Right ventricle myocardium superior (tissue), 1 donor: ENCODE data around the gene ACTMAP. TPM values are rescaled to one million over a fixed set of nuclear protein-coding genes. Genes with fewer than 3 reads are reported as not detected.

Source experiments
- ATAC-seq: fragments of 200-7000 bp; cut with Tn5 transposase; one replicate; pipeline ENCODE4 v1.9.1; 2020; ENCODE audit warnings: mild to moderate bottlenecking; ENCODE audit not compliant: poor library complexity
- DNase-seq: peaks from one replicate; pipeline ENCODE4 v3.0.0-alpha.2; 2020
- intact Hi-C: fragments of 100-400 bp; cut with DNase I; formaldehyde crosslinking; loops from one replicate; pipeline ENCODE4 v1.11.2; 2022
- total RNA-seq: library from RNA; stranded (reverse); fragmentation: NEBNext Ultra II Directional; extraction: Animal tissue kit (Norgen Biotek cat#: 25700); gene quantifications from one replicate; pipeline ENCODE4 v1.2.1, GENCODE V29; 2021
- donor health status: DM: no; HTN: yes; CAD: no; lungs with severe emphysema.

The ACTMAP gene
- total RNA-seq, 1 donor from 2014 or later = 5.2 TPM

DNA sequence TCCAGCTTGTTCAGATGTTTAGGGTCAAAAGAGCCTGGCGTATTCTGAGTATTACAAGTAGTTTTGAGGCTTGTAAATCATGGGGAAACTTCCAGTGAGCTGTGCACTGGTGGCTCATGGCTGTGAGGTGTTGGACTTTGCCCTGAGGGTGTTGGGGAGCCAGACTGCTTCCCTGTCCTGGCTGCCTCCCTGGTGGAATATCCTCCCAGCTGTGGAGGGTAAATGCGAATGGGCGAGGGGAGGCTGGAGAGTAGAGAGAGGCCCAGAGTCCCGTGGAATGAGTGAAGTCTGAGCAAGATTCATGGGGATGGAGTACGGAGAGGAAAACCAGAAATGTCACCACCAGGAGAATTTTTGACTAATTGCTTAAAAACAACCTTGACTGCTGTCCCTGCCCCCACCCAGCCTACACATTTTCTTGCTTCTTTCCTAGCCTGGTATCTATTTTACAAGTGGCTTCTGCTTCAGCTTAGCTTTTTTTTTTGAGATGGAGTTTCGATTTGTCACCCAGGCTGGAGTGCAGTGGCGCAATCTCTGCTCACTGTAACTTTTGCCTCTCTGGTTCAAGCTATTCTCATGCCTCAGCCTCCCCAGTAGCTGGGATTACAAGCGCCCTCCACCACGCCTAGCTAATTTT lies 4.5 kb upstream of the ACTMAP start:
- DNase-seq (no peak), ATAC-seq (no peak)
- intact Hi-C loops = no loop called here

DNA sequence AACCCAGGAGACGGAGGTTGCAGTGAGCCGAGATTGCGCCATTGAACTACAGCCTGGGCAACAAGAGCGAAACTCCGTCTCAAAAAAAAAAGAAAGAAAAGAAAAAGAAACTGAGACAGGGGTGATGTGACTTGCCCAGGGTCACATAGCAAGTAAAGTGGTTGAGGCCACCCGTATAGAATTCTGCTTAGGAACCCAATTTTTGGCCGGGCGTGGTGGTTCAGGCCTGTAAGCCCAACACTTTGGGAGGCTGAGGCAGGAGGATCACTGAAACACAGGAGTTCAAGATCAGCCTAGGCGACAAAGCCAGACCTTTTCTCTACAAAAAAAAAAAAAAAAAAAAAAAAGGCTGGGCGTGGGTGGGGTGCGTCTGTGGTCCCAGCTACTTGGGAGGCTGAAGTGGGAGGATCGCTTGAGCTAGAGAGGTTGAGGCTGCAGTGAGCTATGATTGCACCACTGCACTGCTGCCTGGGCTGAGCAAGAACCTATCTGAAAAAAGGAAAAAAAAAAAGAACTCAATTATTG lies 2.0 kb upstream of the ACTMAP start:
- no peak for ATAC-seq
- intact Hi-C loops = no loop called here
- DNase-seq = no peak

DNA sequence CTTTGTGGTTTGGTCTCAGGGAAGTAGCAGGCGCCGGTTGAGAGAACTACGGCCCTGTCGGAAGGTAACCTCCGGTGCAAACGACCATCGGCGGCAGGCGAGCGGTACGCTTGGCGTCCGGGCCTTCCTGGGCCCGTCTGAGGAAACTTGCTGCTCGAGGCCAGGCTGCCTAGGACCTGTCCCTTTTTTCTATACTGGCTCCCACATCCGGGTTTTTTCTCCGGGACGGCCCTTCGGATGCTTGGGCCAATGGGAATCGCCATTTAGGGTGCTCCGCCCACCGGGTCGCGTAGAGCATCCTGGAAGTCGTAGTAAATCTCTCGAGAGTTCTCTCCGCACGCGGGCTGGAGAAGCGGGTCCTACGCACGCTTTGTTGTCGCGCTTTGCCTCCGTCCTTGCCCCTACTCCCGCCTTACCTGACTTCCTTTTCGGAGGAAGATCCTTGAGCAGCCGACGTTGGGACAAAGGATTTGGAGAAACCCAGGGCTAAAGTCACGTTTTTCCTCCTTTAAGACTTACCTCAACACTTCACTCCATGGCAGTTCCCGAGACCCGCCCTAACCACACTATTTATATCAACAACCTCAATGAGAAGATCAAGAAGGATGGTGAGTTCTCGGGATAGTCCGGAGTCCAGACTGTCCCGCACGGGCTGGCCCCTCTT lies 729 bp upstream of the ACTMAP start, which contains the start of gene SNRPA:
SNRPA (plus strand) TSS at position 330 of the 664 bp plus-strand sequence; CDS start at position 536, 206 bp downstream.
- peak; percentile 98 for DNase-seq
- intact Hi-C loops = no loop called here
- peak; percentile 90 for ATAC-seq

DNA sequence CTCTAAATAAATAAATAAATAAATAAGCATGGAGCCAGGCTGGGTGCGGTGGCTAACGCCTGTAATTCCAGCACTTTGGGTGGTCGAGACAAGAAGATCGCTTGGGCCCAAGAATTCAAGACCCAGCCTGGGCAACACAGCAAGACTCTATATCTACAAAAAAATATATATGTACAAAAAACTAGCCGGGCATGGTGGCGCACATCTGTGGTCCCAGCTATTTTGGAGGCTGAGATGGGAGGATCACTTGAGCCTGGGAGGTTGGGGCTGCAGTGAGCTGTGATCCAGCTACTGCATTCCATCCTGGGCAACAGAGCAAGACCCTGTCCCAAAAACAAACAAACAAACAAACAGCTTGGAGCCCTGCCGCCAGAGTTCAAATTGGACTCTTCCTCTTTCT lies 2.7 kb downstream of the ACTMAP start:
- intact Hi-C loops = no loop called here
- DNase-seq (peak; percentile 24), ATAC-seq (no peak)

DNA sequence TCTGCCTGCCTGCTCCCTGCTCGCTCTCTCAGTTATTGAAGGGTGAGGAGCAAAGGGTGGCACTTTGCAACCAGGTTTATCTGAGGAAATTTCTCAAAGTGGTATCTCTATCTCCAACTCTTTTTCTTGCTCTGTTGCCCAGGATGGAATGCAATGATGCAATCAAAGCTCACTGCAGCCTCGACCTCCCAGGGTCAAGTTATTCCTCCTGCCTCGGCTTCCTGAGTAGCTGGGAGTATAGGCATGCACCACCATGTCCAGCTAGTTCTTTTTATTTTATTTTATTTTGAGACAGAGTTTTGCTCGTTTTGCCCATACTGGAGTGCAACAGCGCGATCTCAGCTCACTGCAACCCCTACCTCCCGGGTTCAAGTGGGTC lies 4.9 kb downstream of the ACTMAP start:
- DNase-seq (no peak), ATAC-seq (no peak)
- intact Hi-C loops = no loop called here

DNA sequence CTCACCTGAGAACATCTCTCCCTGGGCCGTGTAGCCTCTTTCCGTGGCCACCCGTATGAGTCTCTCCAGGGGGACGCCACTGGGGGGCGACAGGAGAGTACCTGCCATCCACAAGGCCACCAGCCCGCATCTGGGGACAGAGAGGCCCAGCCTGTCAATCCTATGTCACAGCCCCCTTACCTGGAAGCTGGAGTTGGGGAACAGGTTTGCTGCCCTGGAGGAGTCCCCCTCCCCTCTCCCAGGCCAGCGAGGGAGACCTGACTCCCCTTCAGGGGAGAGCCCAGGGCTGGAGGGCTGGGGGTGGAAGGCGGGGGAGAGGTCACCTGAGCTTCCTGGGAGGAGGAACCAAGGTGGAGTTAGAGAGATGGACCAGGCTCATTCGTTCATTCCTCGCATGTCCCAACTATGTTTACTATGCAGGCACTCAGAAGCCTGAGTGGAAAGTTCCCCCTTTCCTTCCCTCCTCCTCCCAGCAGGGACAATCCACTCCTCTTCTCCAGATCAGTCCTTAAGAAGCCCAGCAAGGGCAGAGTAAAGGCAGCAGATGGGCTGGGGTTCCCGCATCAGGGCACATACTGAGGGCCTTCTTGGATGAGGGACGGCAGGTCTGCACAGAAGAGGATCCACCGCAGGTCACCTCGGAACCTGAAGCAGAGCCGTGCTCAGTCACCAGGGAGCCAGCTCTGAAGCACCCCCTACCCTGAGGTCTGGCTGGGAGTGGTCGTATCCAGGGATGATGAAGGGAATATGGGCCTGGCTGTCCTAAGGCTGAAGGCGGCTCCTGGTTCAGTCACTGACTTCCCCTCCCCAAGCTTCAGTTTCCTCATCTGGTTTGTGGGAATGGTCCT lies 5.5 kb downstream of the ACTMAP start:
- intact Hi-C loops = no loop called here
- ATAC-seq (no peak), DNase-seq (peak; percentile 47)

DNA sequence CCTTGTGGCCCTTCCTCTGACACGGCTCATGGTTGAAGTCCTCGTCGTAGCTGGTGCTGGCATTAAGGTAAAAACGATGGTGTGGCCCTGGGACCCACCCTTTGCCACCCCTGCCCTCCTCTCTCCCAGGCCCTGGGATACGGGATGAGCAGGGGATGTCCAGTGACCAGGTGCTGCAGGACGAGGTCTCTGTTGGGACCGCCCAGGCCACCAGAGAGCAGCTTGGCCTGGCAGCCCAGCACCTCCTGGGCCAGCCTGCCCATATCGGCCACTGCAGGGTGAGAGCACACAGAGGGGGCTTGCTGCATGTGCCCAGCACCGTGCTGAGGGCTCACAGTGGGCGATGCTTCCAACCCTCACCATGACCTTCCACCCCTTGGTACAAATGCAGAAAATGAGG lies 6.4 kb downstream of the ACTMAP start:
- intact Hi-C loops = no loop called here
- DNase-seq (no peak), ATAC-seq (no peak)

DNA sequence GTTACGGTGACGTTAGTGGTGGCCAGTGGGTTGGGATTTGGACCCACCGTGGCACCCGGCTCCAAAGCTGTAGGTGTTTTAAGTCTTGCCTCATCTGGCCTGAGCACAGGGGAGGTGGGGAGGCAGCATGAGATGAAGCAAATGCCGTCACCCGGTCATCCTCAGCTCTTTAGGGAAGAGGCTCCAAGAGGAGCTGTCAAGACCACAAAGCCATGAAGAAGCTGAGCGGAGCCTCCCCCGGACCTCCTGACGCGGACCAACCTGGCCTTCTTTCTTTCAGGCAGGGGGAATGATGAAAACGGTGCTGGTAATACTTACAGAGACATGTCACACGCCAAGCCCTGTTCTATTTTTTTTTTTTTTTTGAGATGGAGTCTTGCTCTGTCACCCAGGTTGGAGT lies 7.4 kb downstream of the ACTMAP start:
- intact Hi-C loops = no loop called here
- ATAC-seq = no peak
- peak; percentile 17 for DNase-seq

DNA sequence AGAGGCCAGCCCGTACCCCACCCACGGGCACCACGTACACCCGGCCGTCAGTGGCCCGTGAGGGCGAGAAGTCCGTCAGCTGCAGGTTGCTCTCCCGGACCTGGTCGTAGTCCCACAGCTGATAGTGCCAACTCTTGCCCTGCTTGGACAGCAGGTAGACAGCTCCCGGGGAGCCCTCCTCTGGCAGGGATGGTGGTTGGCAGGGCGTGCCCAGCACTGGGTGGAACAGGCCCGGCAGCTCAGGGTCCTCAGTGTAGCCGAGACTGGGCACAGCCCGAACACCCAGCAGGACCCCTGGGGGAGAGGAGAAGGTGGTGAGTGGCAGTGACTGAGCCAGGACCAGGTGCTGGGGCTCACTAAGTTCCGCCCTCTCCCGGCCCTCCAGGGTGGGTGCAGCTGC lies 7.8 kb downstream of the ACTMAP start:
- peak; percentile 17 for ATAC-seq
- peak; percentile 42 for DNase-seq
- intact Hi-C loops = no loop called here

DNA sequence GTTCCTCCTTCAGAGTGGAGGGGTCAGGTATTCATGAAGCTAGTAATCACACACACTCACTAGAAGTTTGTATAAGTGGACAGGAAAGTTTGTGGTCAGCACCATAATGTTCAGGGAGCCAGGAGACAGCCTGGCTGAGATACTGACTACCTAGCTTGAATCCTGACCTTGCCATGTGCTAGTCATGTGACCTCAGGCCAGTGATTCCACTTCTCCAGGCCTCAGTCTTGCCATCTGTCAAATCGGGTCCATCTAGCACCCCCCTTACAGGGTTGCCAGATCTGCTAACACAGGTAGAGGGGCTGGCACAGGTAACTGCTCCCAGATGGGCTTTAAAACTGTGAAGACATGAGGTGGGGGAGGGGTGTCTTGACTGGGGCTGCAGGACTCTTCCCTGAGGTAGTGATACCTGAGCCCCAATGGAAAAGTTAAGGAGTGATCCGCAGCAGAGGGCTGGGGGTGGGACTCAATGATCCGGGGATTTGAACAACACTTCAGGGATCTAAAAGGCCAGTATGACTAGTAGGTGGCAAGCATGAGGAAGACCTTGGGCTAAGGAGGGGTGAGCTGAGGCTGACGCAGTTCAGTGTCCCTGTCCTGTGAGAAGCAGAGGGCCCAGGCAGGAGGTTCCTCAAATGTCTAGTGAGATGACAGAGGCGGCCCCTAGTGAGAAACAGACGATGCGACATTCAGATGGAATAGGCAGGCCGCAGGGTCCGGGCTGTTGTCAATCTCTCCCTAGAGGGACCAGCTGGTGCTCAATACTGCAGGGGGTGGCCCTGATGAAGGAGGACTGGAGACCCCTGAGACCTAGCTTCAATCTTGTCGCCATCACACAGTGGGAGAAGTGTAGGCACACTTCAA lies 8.5 kb downstream of the ACTMAP start:
- ATAC-seq (no peak), DNase-seq (peak; percentile 35)
- intact Hi-C loops = no loop called here

DNA sequence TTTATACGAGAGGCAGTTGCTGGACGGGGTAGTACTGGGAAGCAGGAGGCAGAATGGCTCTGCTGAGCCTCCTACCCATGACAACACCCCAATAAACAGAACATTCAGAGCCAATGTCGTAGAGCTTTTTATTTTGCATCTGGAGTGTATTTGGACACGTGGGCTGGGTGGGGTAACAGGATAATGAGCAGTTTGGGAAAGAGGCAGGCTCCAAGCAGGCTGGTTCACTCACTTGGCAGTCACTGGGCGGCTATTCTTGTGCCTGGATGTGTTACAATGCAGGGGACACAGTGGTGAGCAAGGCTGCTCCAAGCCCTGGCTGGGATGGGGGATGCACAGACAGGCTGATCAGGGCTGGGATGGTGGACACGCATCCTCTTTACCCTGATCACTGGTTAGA lies 9.5 kb downstream of the ACTMAP start:
- ATAC-seq (peak; percentile 76), DNase-seq (peak; percentile 68)
- intact Hi-C loops = no loop called here

DNA sequence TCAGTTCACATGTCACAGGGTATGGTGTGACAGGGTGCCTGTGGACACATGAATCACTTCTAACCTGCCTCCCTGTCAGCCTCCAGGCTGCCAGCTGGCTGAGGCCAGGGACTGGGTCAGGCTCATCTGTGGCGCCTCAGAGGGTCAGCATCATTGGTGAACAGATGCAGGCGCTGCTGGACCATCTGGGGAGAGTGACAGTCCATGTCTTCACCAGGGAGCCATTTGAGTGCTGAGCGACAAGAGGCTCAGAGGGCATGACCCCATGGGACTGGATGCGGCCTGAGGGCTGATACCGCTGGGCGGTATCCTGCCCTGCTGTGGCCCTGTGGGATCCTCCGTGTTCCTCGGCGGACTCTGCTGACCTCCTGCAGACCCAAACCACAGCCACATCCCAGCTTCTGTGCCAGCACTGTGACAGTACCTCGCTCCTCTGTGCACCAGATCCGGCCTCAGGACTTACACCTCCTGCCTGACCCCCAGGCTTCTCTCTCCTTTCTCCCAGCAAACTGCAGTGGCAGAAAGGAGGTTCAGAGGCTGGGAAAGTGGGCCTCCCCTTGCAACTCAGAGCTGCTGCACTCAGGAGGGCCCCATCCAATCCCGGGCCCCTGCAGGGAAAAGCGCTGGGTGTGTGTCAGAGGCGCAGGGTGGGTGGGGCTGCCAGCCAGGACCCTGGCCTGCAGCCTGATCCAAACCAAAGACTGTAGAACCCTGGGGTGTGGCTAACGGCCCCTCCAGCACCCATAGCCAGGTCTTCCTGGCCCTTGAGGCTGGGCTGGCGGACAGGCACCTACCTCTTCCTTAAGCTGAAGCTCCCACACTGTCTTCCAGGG lies 10.2 kb downstream of the ACTMAP start:
- peak; percentile 35 for DNase-seq
- intact Hi-C loops = no loop called here
- peak; percentile 14 for ATAC-seq

DNA sequence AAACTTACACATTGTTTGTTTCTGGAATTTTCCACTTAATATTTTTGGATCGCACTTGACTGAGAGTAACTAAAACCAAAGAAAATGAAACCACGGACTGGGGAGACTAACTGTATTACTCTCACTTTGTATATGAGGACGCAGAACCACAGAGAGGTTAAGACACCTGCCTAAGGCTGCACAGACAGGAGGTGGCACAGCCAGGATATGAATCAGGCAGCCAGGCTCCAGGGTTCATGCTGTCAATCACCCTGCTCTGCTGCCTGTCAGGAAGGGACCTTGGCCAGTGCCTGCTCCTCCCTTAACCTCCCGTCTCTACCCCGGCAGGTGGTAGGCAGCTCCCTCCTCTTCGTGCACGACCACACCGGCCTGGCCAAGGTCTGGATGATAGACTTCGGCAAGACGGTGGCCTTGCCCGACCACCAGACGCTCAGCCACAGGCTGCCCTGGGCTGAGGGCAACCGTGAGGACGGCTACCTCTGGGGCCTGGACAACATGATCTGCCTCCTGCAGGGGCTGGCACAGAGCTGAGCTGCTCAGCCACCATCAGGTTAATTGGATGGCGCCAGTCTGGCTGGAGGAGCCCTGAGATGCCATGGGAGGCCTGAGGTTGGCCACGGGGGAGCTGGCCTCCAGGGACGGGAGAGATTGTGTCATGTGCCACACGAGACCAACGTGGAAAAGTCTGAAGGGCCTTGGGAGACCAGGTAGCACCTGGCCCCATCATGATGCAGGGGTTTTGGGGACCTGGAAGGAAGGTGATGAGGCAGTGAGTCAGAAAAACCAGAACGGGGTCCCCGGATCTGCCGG lies 11.0 kb downstream of the ACTMAP start:
- intact Hi-C loops = no loop called here
- DNase-seq = peak; percentile 35
- ATAC-seq = no peak

DNA sequence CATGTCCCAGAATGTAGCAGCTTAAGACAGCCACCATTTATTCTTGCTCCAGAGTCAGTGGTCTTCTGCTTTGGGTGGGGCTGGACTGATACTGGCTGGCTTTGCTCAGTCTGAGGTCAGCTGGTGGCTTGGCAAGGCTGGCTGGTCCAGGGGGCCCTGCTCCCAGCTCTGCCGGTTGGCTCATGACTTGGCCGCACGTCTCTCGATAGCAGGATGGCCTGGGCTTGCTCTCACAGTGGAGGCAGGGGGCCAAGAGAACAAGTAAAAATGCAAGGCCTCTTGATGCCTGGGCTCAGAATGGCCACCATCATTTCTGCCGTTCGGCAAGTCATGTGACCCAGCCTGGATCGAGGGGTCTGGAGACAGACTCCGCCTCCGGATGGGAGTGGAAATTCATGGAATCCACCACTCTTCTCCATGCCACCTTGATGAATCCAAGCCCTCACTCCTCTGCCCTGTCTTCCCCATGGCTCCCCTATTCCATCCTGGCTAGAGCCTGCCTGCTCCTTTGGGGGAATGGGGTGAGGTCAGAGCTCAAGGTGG lies 13.1 kb downstream of the ACTMAP start:
- ATAC-seq (peak; percentile 45), DNase-seq (peak; percentile 63)
- intact Hi-C loops = no loop called here

DNA sequence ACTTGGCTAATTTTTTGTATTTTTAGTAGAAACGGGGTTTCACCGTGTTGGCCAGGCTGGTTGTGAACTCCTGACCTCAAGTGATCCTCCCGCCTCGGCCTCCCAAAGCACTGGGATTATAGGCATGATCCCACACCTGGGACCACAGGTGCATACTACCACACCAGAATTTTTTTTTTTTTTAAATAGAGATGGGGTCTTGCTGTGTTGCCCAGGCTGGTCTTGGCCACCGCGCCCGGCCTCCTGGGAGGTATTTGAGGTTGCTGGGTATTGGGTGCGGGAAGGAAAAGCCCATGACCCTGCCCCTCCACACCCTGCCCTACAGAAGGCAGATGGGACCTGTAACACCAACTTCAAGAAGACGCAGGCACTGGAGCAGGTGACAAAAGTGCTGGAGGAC lies 13.6 kb downstream of the ACTMAP start:
- ATAC-seq = no peak
- intact Hi-C loops = no loop called here
- peak; percentile 19 for DNase-seq

DNA sequence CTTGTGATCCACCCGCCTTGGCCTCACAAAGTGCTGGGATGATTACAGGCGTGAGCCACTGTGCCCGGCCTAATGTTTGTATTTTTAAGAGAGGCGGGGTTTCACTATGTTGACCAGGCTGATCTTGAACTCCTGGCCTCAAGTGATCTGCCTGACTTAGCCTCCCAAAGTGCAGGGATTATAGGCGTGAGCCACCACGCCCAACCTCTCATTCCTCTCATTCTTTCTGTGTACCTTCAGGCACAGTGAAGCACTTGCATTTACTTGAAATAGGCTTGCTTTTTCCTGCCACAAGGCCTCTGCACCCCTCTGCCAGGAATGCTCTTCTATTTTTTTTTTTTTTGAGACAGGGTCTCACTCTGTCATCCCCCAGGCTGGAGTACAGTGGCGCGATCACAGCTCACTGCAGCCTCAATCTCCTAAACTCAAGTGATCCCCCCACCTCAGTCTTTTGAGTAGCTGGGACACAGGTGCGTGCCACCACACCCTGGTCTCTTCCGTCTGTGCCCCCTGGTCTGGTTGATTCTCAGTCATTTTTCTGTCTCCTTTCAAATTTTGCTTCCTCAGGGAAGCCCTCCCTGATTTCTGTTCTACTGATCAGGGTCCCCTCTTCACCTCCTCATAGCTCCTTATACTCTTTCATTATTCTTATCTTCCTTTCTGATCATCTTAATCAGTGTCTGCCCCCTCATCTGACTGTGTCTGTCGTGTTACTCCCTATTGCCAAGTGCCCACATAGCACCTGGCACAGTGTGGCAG lies 15.1 kb downstream of the ACTMAP start:
- no peak for DNase-seq
- ATAC-seq = no peak
- intact Hi-C loops = no loop called here
